Epithelial cell of esophagus (primary cell): ENCODE results near the gene EEPD1.

Experiments used
- DNase-seq: peaks from one replicate; pipeline ENCODE4 v3.0.0; 2010; ENCODE audit warnings: low read depth
- H3K4me3 ChIP-seq: 2 replicates; pipeline ENCODE4 v1.5.1; 2011; ENCODE audit warnings: mild to moderate bottlenecking, low read length, control low read depth
- CTCF ChIP-seq: IDR thresholded peaks from 2 replicates; pipeline ENCODE4 v1.5.1; 2011; ENCODE audit warnings: low read depth, mild to moderate bottlenecking, low read length, control low read depth, inconsistent platforms; ENCODE audit not compliant: insufficient read depth; ENCODE audit errors: missing control alignments

EEPD1 gene

GRCh38 chr7:36310897-36311296, 157.8 kb downstream of the EEPD1 start:
- H3K4me3 ChIP-seq: no peak overlapping the region
- TF ChIP-seq CTCF: no peak
- no peak for DNase-seq

GRCh38 chr7:36311539-36311938, 158.5 kb downstream of the EEPD1 start:
- no peak for DNase-seq
- H3K4me3 ChIP-seq: no peak overlapping the region
- TF ChIP-seq CTCF: no peak

- peak; percentile 65 for TF ChIP-seq CTCF
- DNase-seq: peak; percentile 58
- no peak overlapping the region for H3K4me3 ChIP-seq
Measured at GRCh38 chr7:36312064-36312914, 159.2 kb downstream of the EEPD1 start.

GRCh38 chr7:36312915-36313334, 159.9 kb downstream of the EEPD1 start:
- TF ChIP-seq CTCF: no peak
- H3K4me3 ChIP-seq: no peak overlapping the region
- no peak for DNase-seq

- no peak for TF ChIP-seq CTCF
- no peak overlapping the region for H3K4me3 ChIP-seq
- no peak for DNase-seq
Measured at GRCh38 chr7:36313607-36314006, 160.6 kb downstream of the EEPD1 start.

- DNase-seq: no peak
- no peak for TF ChIP-seq CTCF
- H3K4me3 ChIP-seq: no peak overlapping the region
Measured at GRCh38 chr7:36314491-36314890, 161.4 kb downstream of the EEPD1 start.
